CD4-positive, alpha-beta T cell treated with Interleukin-4 for 4 hours (primary cell): ENCODE data around the gene PCDH9.
A peak's percentile ranks its signal among the peaks of the same experiment; 100 is the strongest.

Experiments used
- DNase-seq: peaks from one replicate; pipeline ENCODE4 v3.0.0-alpha.2; 2020

PCDH9 gene, protein sequence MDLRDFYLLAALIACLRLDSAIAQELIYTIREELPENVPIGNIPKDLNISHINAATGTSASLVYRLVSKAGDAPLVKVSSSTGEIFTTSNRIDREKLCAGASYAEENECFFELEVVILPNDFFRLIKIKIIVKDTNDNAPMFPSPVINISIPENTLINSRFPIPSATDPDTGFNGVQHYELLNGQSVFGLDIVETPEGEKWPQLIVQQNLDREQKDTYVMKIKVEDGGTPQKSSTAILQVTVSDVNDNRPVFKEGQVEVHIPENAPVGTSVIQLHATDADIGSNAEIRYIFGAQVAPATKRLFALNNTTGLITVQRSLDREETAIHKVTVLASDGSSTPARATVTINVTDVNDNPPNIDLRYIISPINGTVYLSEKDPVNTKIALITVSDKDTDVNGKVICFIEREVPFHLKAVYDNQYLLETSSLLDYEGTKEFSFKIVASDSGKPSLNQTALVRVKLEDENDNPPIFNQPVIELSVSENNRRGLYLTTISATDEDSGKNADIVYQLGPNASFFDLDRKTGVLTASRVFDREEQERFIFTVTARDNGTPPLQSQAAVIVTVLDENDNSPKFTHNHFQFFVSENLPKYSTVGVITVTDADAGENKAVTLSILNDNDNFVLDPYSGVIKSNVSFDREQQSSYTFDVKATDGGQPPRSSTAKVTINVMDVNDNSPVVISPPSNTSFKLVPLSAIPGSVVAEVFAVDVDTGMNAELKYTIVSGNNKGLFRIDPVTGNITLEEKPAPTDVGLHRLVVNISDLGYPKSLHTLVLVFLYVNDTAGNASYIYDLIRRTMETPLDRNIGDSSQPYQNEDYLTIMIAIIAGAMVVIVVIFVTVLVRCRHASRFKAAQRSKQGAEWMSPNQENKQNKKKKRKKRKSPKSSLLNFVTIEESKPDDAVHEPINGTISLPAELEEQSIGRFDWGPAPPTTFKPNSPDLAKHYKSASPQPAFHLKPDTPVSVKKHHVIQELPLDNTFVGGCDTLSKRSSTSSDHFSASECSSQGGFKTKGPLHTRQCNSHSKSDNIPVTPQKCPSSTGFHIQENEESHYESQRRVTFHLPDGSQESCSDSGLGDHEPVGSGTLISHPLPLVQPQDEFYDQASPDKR (N-terminal part only)

DNA sequence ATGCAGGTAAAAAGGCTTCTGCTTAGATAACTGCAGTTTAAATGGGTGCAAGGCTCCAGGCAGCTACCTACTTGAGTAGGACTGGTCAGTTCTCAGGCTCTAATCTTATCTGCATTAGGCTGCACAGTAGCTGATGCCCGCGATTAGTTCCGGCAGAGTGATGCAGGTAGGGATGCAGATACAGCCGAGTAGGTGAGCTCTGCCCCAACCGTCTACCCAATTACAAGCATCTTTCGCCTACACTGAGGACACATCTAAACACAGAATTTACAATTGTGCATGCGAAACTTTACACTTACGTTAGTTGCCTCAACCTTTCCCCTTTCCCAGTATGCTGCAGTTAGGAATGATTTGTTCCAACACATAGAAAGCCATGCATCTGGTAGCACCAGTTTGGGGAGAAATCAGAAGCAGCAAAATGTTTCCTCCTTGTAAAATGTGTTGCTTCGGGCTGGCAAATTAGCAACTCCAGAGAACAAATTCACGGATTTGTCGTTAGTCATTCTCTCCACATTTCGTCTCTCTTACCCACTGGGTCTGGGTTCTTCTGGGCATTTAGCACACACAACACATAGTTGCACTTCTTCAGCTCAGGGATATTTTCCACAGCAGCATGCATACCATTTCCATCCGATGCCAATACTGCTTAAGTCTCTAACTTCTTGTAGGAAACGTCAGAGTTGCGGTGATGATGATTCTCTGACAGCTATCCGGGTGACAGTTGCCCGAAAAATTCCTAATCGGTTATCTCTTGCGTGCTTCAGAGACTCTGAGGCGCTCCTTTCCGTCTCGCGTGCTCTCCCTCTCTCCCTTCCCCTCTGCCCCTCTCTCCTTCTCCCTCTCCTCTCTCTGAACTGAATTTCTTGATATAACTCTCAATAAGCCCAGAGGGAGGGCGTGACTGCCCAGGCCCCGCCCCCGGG is at the start of gene PCDH9:
Gene PCDH9, minus strand, starts transcription at position 856 of the 923 bp plus-strand sequence. CDS start 1,896 bp downstream, outside the sequence.
- DNase-seq: no peak

DNA sequence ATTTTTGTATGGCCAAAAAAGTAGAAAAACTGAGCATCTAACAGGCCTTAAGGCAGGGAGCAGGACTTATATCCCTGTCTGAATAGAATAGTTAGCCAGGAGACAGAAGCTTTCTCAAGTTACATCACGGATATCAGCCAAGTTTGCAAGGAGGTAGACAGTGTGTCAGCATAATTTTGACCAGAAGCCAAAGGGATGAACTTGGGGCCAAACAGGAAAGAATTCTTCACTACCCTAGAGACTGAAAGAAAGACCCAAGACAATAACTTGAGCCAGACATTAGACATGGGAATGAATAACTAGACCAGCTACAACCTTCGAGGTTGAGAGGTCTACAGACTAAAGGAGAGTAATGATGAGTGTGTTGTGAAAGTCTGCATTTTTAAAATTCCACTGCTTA is 48.1 kb upstream of the PCDH9 start:
- DNase-seq: no peak

DNA sequence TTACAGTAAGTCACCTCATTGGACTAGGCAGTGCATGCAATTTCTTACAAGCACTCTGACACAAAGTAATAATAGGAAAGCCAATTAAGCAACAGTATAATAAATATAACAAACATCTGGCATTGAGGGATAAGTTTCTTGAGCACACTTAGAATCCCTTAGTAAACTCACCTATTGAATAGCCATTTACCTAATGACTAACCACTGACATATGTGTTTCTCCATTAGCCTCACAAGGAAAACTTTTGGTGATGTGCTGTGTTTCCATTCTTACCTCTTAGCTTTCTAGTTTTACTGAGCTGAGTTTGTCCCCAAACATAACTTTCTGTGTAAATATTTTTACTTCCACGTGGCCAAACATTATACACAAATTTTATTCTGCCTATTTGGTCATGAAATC is 47.4 kb upstream of the PCDH9 start:
- DNase-seq: no peak

DNA sequence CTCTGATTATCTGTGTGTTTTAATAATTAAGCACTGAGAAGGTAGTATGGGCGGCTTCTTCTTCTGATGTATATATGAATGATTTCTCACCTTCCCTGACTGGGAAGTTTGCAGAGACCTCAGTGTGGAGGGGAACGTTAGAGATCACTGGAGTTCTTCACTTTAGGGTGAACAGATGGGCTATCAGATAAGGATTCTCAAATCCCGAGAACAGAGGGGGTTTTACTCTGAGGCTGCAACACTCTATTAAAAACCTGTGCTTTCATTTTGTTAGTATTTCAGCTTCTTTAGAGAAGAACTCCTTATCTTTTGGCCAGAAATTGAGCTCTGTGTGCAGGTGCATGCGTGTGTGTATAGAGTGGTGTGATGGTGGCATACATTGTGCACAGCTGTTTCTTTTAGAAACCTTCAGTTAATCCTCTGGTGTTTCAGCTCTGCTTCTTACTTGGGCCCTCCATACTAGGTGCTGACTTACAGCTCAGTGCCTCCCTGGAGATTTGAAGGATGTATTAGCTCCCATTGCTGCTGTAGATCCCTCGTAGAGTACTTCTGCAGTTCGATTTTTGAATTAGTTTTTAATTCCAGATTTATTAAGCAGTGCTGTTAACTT is 45.3 kb upstream of the PCDH9 start:
- DNase-seq: no peak

DNA sequence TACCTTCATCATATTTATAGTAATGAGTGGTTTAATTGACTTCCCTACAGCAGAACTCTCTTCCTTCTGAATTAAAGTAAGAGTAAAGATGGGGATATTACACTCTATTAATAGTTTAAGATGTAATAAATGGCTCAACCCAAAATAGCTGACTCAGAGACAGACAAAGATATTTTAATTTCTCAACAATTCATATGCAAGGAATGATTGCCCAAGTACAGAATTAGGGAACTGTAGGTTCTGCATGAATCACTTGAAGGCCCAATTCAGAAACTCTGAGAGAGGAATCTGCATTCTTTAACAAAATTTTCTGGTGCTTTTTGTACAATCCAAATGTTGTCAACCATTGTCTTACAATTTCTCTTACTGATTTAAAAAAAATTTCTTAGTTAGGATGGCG is 42.9 kb upstream of the PCDH9 start:
- DNase-seq: no peak

DNA sequence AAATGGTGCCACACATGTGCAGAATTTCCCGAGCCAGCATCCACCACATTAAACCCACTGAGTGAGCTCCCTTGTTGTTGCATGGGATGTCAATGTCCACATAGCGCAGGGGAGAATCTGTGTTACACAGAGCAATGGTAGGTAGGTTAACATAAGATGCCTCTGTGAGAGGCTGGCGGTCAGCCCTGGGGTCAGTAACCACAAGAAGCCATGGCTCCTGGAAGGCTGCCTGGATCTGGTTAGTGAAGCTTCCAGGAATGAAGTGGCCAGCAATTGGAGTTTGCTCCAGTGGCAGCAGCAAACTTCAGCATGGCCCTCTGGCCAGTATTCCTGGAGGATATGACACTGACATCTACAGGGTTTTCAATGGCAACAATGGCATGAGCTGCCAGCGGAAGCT is 37.0 kb upstream of the PCDH9 start:
- DNase-seq: no peak

DNA sequence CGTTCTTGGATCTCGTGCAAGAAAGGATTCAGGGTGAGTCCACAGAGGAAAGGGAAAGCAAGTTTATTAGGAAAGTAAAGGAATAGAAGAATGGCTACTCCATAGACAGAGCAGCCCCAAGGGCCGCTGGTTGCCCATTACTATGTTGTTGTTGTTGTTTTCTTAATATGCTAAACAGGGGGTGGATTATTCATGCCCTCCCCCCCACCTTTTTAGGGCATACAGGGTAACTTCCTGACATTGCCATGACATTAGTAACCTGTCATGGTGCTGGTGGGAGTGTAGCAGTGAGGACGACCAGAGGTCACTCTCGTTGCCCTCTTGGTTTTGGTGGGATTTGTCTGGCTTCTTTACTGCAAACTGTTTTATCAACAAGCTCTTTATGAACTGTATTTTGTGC is 29.1 kb upstream of the PCDH9 start:
- no peak for DNase-seq

DNA sequence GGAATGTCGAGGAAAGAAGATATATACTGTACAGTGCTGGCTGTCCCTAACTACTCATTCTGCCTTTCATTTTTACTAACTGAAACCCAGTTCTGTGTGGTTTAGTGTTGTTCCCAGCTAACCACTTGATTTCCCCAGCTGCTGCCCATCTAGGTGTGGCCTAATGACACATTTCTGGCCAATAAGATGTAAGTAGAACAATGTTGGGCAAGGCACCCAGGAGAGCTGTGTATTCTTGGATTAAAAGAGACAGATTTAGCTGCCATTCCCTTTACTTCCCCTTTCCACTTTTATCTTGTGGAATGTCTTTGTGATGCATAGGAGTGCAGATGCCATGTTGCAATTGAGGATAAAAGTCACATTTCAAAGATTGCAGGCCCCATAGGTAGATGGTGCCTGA is 28.3 kb upstream of the PCDH9 start:
- DNase-seq: no peak

DNA sequence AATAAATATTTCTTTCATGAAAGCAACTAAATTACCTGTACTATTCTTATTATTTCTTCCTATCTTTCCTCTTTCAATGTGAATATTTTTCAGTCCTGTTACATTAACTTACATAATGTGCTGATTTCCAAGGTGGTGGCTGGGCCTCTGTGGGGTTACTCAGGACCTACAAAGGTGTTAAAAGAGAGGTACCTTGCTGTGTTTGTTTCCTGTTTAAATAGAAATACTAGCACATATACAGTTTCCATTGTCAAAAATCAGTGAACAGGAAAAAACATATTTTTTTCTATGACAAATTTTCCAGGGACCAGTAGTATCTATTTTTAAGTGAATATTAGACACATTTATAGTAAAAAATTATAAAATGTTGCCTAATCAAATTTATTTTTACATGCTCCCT is 8.7 kb upstream of the PCDH9 start:
- no peak for DNase-seq

DNA sequence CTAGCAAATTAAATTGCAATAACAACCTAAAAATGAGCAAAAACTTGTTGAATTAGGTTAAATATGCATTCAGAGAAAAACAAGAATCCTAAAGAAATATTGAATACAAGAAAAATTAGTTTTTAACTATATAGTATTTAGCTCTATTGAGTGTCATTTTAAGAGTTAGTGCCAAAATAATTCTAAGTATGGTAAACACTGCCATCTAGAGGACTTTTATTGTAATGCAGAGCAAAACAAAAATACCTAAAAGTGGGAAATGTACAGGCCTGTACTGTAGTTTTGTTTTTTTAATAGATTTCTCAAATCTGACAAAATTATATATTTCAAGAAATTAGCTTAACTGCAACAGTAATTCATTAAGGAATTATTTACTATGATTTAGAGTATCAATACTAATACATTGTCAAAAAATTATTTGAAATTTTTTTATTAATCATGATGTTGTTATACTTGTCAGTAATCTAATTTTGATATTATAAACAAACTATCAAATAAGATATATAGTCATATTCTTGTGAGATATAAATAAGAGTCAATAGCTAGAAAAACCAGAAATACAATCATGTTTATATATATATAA is 8.2 kb upstream of the PCDH9 start:
- peak; percentile 53 for DNase-seq

DNA sequence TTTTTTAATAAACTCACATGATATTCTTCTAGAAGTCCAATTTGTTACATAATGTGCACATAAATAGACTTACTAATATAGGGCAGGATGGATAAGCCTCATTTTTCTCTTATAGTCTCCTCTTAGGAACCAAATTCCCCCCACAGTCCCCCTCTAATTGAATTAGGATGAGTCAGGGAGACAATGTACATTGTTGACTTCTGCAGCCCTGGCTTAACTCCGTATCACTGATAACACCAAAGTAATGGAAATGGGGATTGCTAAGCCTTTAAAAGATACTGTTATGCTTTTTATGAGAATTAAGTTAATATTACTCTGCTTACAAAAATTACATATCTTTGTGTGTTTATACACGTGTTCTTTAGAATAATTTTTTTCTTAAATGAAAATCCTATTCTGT is 5.1 kb upstream of the PCDH9 start:
- no peak for DNase-seq

DNA sequence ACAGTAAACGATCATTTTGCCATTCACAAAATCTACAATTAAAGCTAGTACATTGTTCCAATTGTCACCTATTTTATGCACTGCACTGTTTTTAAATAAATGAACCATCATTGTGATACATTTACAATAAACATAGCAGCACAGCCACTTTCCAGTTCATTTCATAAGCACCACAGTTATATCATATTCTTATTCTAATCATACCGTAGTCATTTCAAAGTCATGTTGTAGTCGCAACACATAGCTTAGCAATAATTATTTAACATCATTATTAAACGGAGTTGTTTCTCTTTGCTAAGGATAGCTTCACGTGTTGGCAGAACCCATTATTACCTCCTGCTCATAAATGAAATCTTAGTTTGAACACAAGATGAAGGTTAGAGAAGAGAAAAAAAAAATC is 2.2 kb upstream of the PCDH9 start:
- no peak for DNase-seq

DNA sequence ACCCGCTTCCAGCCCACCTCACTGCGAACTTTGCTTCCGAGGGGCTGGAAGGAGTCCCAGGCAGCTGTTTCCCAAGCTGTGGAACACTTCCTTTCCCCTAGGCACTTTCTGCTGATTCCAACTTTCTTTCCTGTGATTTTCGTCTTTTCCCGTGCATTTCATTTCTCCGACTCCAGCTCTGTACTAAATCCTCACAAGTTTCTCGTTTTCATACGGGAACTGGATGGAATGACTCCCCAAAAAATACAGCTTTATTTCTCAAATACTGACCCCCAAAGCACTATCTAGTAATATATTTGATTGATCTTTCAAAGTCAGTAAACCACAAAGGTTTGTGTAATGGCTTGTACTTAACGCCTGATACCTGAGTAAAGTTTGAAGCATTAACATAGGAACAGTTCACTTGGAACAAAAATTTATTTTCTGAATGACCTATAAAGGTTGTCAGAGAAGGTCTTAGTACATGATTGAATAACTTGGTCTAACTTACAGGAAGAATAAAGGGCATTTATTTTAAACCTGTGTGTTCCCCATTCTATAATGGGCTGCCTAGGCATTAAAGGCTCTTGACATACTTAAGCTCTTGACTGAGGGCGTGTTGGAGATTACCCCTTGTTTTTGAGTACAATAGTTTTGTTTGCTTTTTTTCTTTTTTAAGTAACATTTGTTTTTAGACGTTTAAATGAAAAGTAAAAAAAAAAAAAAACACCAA is 1.3 kb upstream of the PCDH9 start:
- no peak for DNase-seq

DNA sequence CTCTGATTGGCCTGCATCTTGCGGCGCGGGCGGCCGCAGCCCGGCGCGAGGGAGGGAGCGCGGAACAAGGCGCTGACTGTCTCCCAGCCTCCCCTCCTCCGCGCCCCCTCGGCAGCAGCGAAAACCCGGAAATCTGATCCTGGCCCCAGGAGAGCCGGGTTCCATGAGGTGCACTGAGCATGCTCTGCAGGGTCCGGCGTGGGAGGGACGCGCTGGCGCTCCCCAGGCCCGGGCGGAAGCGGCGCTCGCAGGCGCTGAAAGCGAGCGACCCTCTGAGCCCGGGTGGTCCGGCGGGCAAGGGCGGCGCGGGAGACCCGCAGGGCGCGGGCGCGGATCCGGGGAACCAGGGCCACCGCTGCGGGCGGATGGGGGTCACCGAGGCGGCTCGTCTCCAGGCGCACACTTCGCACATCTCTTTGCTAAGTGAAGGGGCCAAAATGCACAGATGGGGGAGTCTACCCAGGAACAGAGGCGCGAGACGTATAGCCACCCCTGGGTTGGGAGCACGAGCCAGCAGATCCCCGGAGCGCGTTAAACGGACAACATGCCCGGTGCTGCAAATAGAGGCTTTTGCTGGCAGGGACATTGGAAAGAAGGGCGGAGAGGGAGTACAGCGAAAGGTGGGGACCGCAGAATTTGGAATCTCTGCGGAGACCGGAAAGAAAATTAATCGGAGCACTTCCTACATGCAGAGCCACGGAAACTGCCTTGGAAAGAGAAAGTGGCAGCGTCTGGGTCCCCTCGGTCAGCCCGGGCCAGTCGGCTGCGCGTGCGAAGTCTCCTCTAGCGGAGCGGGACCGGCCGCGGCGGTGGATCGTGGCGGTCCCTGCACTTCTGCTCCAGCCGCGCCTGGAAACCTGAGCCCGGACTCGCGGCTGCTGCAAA is 510 bp upstream of the PCDH9 start:
- DNase-seq: peak; percentile 82

DNA sequence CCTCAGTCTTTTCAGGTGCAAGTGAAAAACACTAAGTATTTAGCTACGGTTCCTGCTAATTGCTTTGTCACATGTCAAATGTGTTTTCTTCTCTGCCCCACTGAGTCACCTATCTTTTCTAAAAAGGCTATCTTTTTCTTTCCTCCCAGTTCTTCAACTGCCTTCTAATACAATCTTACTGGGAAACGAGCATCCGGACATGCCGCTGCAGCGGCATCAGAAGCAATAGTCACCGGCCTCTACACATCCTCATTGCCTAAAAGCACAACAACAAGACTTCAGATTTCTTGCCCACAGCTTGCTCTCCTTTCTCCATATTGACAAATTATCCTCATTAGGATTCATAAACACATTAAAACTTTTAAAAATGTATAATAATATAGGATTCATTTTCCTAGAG is 1.2 kb downstream of the PCDH9 start:
- DNase-seq: no peak

DNA sequence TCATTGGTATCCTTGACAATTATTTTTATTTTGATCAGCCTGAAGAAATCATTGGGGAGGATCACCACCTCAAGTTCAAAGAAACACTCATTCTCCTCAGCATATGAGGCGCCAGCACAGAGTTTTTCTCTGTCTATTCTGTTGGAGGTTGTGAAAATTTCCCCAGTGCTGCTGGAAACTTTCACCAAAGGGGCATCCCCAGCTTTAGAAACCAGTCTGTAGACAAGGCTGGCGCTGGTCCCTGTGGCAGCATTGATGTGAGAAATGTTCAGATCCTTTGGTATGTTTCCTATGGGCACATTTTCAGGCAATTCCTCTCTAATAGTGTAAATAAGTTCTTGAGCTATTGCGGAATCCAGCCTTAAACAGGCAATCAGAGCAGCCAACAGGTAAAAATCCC is 2.1 kb downstream of the PCDH9 start:
- DNase-seq: no peak

DNA sequence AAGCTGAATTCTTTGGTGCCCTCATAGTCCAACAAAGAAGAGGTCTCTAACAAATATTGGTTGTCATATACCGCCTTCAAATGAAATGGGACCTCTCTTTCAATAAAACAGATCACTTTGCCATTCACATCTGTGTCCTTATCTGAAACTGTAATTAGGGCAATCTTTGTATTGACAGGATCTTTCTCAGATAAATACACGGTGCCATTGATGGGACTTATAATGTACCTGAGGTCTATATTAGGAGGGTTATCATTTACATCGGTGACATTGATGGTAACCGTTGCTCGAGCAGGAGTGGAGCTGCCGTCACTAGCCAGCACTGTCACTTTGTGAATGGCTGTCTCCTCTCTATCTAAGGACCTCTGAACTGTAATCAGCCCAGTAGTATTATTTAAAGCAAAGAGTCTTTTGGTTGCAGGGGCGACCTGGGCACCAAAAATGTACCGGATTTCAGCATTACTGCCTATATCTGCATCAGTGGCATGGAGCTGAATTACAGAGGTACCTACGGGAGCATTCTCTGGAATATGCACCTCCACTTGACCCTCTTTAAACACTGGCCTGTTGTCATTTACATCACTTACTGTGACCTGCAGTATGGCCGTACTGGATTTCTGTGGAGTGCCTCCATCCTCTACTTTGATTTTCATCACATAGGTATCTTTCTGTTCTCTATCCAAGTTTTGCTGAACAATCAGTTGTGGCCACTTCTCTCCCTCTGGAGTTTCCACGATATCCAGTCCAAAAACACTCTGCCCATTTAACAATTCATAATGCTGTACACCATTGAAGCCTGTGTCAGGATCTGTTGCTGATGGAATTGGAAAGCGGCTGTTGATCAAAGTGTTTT is 2.8 kb downstream of the PCDH9 start:
- no peak for DNase-seq

DNA sequence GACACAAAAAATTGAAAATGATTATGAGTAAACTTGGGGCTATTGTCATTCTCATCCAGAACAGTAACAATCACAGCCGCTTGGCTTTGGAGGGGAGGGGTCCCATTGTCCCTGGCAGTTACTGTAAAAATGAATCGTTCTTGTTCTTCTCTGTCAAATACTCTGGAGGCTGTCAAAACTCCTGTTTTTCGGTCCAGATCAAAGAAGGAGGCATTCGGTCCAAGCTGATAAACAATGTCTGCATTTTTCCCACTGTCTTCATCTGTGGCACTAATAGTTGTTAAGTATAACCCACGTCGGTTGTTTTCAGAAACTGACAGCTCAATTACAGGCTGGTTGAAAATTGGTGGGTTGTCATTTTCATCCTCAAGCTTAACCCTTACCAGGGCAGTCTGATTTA is 3.4 kb downstream of the PCDH9 start:
- DNase-seq: no peak
